ENCODE results near the gene CELF4. TPM values are rescaled to one million over a fixed set of nuclear protein-coding genes. Genes with fewer than 3 reads are reported as not detected.

Gene CELF4
- total and polyA plus RNA-seq, 4 donors = 0.24 to 3.0 (median 1.3) TPM

GRCh38 chr18:37448946-37449345 is 116.7 kb downstream of the CELF4 start:
- Histone ChIP-seq H3K27me3 (ENCODE audit: control insufficient read depth in 3 of 3, insufficient read depth in 3 of 3, low read length in 2 of 3) (no peaks in the 10 kb centered on the region), H3K4me1 (ENCODE audit: control insufficient read depth in 5 of 5, insufficient read depth in 5 of 5, low read length in 5 of 5) (peaks cover 0 to 63% (median 36%) of the 10 kb centered on the region in 5 donors), H3K4me3 (no peak overlapping the region), H3K9ac (ENCODE audit: insufficient read depth in 1 of 2, low read length in 2 of 2) (no peak overlapping the region), H3K36me3 (ENCODE audit: control insufficient read depth in 4 of 4, insufficient read depth in 4 of 4, low read length in 4 of 4) (no peaks in the 10 kb centered on the region), H3K27ac (ENCODE audit: low read depth in 1 of 2, low read length in 1 of 2) (no peak overlapping the region), H3K9me3 (ENCODE audit: control insufficient read depth in 4 of 4, insufficient read depth in 3 of 4, low read length in 3 of 4) (no peaks in the 10 kb centered on the region)
- no peak for ATAC-seq (ENCODE audit: insufficient read depth, low FRiP score)
- 78 to 80% methylated on average over 4 of the region's 4 CpGs for WGBS, 2 donors
- TF ChIP-seq, protein P1, sequence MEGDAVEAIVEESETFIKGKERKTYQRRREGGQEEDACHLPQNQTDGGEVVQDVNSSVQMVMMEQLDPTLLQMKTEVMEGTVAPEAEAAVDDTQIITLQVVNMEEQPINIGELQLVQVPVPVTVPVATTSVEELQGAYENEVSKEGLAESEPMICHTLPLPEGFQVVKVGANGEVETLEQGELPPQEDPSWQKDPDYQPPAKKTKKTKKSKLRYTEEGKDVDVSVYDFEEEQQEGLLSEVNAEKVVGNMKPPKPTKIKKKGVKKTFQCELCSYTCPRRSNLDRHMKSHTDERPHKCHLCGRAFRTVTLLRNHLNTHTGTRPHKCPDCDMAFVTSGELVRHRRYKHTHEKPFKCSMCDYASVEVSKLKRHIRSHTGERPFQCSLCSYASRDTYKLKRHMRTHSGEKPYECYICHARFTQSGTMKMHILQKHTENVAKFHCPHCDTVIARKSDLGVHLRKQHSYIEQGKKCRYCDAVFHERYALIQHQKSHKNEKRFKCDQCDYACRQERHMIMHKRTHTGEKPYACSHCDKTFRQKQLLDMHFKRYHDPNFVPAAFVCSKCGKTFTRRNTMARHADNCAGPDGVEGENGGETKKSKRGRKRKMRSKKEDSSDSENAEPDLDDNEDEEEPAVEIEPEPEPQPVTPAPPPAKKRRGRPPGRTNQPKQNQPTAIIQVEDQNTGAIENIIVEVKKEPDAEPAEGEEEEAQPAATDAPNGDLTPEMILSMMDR (IDR thresholded peaks at IDR 0.05; ENCODE audit: control extremely low read depth, extremely low read depth) = no peak
- no peak for DNase-seq

- Histone ChIP-seq H3K9me3 (ENCODE audit: control insufficient read depth in 4 of 4, insufficient read depth in 3 of 4, low read length in 3 of 4) (no peaks in the 10 kb centered on the region), H3K4me1 (ENCODE audit: control insufficient read depth in 5 of 5, insufficient read depth in 5 of 5, low read length in 5 of 5) (peaks cover 0 to 60% (median 29%) of the 10 kb centered on the region in 5 donors), H3K27ac (ENCODE audit: low read depth in 1 of 2, low read length in 1 of 2) (no peak overlapping the region), H3K27me3 (ENCODE audit: control insufficient read depth in 3 of 3, insufficient read depth in 3 of 3, low read length in 2 of 3) (no peaks in the 10 kb centered on the region), H3K9ac (ENCODE audit: insufficient read depth in 1 of 2, low read length in 2 of 2) (no peak overlapping the region), H3K4me3 (no peak overlapping the region), H3K36me3 (ENCODE audit: control insufficient read depth in 4 of 4, insufficient read depth in 4 of 4, low read length in 4 of 4) (no peaks in the 10 kb centered on the region)
- TF ChIP-seq, protein P1 (IDR thresholded peaks at IDR 0.05; ENCODE audit: control extremely low read depth, extremely low read depth) = no peak
- DNase-seq (peak in 1 of 3 donors; percentile 44), ATAC-seq (ENCODE audit: insufficient read depth, low FRiP score) (no peak)
- 80 to 83% methylated on average over 22 of the region's 22 CpGs for WGBS, 2 donors
Observed at GRCh38 chr18:37447962-37448888, 117.4 kb downstream of the CELF4 start.

DNA sequence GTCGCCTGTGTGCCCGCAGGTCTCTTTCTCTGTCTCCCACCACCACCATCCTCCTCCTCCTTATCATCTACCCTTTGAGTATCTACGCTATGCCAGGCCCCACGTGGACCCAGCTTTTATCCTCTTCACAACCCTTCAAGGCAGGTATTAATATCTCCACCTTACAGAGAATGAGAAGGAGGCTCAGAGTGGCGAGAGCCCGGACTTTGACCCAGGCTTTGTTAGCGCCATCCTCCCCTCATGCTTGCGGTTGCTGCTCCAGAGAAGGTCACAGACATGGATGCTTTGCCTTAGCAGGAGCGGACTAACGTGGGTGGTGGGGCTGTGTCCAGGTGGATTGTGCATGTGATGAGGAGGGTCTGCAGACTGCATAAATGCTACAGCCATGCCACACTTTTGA is 119.8 kb downstream of the CELF4 start:
- Histone ChIP-seq H3K9ac (ENCODE audit: insufficient read depth in 1 of 2, low read length in 2 of 2) (no peak overlapping the region), H3K27ac (ENCODE audit: low read depth in 1 of 2, low read length in 1 of 2) (no peak overlapping the region), H3K9me3 (ENCODE audit: control insufficient read depth in 4 of 4, insufficient read depth in 3 of 4, low read length in 3 of 4) (no peaks in the 10 kb centered on the region), H3K36me3 (ENCODE audit: control insufficient read depth in 4 of 4, insufficient read depth in 4 of 4, low read length in 4 of 4) (no peaks in the 10 kb centered on the region), H3K27me3 (ENCODE audit: control insufficient read depth in 3 of 3, insufficient read depth in 3 of 3, low read length in 2 of 3) (no peaks in the 10 kb centered on the region), H3K4me3 (no peak overlapping the region), H3K4me1 (ENCODE audit: control insufficient read depth in 5 of 5, insufficient read depth in 5 of 5, low read length in 5 of 5) (peaks cover 0 to 52% (median 16%) of the 10 kb centered on the region in 5 donors)
- no peak for DNase-seq
- TF ChIP-seq, protein P1 (IDR thresholded peaks at IDR 0.05; ENCODE audit: control extremely low read depth, extremely low read depth) = no peak
- ATAC-seq (ENCODE audit: insufficient read depth, low FRiP score) = no peak
- WGBS, 2 donors = 87 to 93% methylated on average over 10 of the region's 10 CpGs
